ENCODE results near the gene PARD3B.

PARD3B gene

DNA sequence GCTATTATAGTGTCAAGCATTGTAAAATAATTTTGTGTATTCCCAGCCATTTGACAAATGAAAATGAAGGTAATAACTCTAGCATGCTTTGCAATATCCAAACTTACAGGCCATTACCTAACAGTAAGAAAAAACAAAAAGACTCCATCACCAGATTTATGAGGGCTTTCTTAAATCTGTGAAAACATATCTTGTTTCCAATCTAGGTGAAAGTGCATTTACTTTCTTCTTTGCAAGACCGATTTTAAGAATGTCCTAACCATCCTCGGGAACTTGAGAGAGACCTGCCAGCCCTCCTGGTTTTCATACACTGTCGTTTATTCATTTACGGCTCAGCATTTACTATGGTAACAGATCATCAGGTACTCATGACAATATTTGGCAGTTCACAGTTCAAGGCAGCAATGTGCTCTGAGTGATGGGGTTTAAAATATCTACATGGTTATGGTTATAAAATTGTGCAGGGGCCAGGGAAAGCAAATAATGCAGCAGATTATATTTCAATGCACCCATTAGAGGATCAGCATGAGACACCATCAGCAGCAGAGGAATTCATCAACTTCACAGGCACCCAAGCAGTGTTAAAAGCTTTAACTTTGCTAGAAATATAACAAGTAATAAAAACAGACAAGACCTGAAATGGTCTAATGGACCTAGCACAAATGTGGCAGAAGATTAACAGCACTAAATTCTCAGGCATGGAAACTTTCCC lies 34.4 kb upstream of the PARD3B start:
- DNase-seq (ENCODE audit: insufficient read length, low spot score): no peak
- FAIRE-seq: no peak
- TF ChIP-seq TAF1 (IDR thresholded peaks at IDR 0.05; ENCODE audit: low read depth, low read length) (no peak), PAX5 (IDR thresholded peaks at IDR 0.05; ENCODE audit: insufficient read depth, low read length, severe bottlenecking) (no peak), POLR2A (IDR thresholded peaks at IDR 0.05; ENCODE audit: low read depth, low read length) (no peak), POU2F2 (IDR thresholded peaks at IDR 0.05; ENCODE audit: low read depth, low read length) (no peak), SPI1 (IDR thresholded peaks at IDR 0.05; ENCODE audit: low read depth, low read length) (no peak), POLR2AphosphoS5 (IDR thresholded peaks at IDR 0.05; ENCODE audit: low read depth, low read length) (no peak)

DNA sequence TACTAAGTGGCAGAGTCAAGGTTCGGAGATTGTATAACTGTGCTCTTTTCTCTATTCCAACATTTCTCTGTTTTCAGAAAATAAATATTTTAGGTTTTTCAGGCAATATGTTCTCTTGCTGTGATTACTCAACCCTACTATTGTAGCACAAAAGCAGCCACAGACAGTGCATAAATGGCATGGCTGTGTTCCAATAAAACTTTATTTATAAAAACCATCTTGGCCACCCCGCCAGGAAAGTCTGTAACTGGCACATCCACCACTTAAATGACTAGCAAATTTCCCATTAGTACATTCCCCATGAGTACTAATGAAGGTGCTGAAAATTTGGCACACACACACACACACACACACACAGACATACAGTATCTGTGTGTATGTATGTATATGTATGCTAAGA lies 30.8 kb upstream of the PARD3B start:
- DNase-seq (ENCODE audit: insufficient read length, low spot score): no peak
- no peak for FAIRE-seq
- TF ChIP-seq POU2F2 (IDR thresholded peaks at IDR 0.05; ENCODE audit: low read depth, low read length) (no peak), SPI1 (IDR thresholded peaks at IDR 0.05; ENCODE audit: low read depth, low read length) (no peak), TAF1 (IDR thresholded peaks at IDR 0.05; ENCODE audit: low read depth, low read length) (no peak), POLR2AphosphoS5 (IDR thresholded peaks at IDR 0.05; ENCODE audit: low read depth, low read length) (no peak), PAX5 (IDR thresholded peaks at IDR 0.05; ENCODE audit: insufficient read depth, low read length, severe bottlenecking) (no peak), POLR2A (IDR thresholded peaks at IDR 0.05; ENCODE audit: low read depth, low read length) (no peak)

DNA sequence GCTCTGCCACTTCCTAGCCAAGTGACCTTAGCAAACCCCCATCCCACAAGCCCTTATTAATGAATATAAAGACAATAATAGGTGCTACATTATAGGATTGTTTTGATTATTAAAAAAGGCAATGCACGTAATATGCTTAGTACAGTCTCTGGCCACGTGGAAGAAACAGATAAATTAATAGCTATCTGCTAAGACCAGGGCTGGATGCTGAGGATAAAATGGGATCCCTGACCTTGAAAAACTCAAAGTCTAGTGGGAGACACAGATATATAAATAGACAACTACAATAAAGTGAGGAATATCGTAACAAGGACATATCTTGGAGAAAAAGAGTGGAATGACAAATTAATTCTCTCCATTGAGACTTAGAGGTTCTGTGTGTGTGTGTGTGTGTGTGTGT lies 29.9 kb upstream of the PARD3B start:
- DNase-seq (ENCODE audit: insufficient read length, low spot score) (no peak), FAIRE-seq (no peak)
- no peak for TF ChIP-seq SPI1 (IDR thresholded peaks at IDR 0.05; ENCODE audit: low read depth, low read length)
- no peak for TF ChIP-seq POLR2A (IDR thresholded peaks at IDR 0.05; ENCODE audit: low read depth, low read length)
- no peak for TF ChIP-seq POLR2AphosphoS5 (IDR thresholded peaks at IDR 0.05; ENCODE audit: low read depth, low read length)
- TF ChIP-seq TAF1 (IDR thresholded peaks at IDR 0.05; ENCODE audit: low read depth, low read length): no peak
- no peak for TF ChIP-seq PAX5 (IDR thresholded peaks at IDR 0.05; ENCODE audit: insufficient read depth, low read length, severe bottlenecking)
- no peak for TF ChIP-seq POU2F2 (IDR thresholded peaks at IDR 0.05; ENCODE audit: low read depth, low read length)

DNA sequence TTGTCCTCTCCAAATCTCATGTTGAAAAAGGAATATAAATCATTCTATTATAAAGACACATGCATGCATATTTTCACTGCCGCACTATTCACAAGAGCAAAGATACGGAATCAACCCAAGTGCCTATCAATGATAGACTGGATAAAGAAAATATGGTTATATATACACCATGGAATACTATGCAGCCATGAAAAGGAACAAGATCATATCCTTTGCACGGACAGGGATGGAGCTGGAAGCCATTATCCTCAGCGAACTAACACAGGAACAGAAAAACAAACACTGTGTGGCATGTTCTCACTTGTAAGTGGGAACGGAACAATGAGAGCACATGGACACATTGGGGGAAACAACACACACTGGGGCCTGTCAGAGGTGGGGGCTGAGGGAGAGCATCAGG lies 28.1 kb upstream of the PARD3B start:
- FAIRE-seq (no peak), DNase-seq (ENCODE audit: insufficient read length, low spot score) (no peak)
- no peak for TF ChIP-seq POU2F2 (IDR thresholded peaks at IDR 0.05; ENCODE audit: low read depth, low read length)
- no peak for TF ChIP-seq POLR2A (IDR thresholded peaks at IDR 0.05; ENCODE audit: low read depth, low read length)
- no peak for TF ChIP-seq POLR2AphosphoS5 (IDR thresholded peaks at IDR 0.05; ENCODE audit: low read depth, low read length)
- no peak for TF ChIP-seq PAX5 (IDR thresholded peaks at IDR 0.05; ENCODE audit: insufficient read depth, low read length, severe bottlenecking)
- no peak for TF ChIP-seq SPI1 (IDR thresholded peaks at IDR 0.05; ENCODE audit: low read depth, low read length)
- TF ChIP-seq TAF1 (IDR thresholded peaks at IDR 0.05; ENCODE audit: low read depth, low read length): no peak

DNA sequence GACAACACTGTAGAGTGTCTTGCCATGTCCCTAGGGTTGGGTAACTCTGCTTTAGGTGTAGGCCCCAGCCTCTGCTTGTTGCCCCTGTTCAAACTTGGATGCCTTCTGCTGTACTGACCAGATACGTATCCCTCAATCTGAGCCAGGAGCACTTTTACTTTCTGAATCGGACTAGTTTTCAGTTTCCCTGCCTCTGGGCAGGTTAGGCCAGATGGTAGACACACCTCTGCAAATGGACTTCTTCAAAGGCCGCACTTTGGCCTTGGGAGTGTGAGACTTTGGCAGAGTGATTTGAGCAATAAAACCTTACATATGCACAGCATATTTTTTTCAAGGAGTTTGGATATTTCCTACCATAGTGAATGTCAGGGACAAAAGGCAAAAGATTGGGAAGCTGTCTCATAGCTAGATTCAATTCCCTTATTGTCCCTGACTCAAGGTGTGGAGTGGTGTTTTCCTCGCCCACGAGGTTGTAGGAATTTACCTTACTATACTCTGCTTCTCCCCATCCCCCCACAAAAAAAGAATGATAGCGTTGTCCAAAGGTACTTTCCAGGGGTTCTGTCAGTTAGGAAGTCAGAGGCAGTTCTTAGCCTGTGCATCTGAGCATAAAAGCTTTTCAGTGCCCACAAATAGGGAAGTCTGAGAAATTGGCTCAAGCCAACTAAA lies 15.3 kb upstream of the PARD3B start:
- TF ChIP-seq POLR2A (IDR thresholded peaks at IDR 0.05; ENCODE audit: low read depth, low read length) (no peak), SPI1 (IDR thresholded peaks at IDR 0.05; ENCODE audit: low read depth, low read length) (peak; percentile 29), PAX5 (IDR thresholded peaks at IDR 0.05; ENCODE audit: insufficient read depth, low read length, severe bottlenecking) (no peak)
- FAIRE-seq: no peak

DNA sequence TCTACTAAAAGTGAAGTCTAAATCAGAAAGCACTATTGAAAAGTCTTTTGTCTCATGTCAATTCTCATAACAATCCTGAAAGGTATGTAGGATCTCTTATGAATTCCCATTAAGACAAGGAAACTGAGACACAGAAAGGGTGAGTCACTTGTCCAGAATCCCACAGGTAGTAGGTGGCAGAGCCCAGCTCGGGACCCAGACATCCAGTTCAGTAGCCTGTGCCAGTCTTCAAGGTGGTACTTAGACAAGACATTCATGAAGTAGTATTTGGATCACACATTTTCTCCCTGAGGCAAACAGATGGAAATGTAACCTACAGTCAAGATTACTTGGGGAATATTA lies 14.8 kb upstream of the PARD3B start:
- FAIRE-seq (no peak), DNase-seq (ENCODE audit: insufficient read length, low spot score) (no peak)
- TF ChIP-seq POLR2A (IDR thresholded peaks at IDR 0.05; ENCODE audit: low read depth, low read length) (no peak), POLR2AphosphoS5 (IDR thresholded peaks at IDR 0.05; ENCODE audit: low read depth, low read length) (no peak), PAX5 (IDR thresholded peaks at IDR 0.05; ENCODE audit: insufficient read depth, low read length, severe bottlenecking) (no peak), POU2F2 (IDR thresholded peaks at IDR 0.05; ENCODE audit: low read depth, low read length) (no peak), SPI1 (IDR thresholded peaks at IDR 0.05; ENCODE audit: low read depth, low read length) (no peak), TAF1 (IDR thresholded peaks at IDR 0.05; ENCODE audit: low read depth, low read length) (no peak)

More for the DNA sequence above, 15.3 kb upstream of the PARD3B start:
- no peak for DNase-seq (ENCODE audit: insufficient read length, low spot score)

DNA sequence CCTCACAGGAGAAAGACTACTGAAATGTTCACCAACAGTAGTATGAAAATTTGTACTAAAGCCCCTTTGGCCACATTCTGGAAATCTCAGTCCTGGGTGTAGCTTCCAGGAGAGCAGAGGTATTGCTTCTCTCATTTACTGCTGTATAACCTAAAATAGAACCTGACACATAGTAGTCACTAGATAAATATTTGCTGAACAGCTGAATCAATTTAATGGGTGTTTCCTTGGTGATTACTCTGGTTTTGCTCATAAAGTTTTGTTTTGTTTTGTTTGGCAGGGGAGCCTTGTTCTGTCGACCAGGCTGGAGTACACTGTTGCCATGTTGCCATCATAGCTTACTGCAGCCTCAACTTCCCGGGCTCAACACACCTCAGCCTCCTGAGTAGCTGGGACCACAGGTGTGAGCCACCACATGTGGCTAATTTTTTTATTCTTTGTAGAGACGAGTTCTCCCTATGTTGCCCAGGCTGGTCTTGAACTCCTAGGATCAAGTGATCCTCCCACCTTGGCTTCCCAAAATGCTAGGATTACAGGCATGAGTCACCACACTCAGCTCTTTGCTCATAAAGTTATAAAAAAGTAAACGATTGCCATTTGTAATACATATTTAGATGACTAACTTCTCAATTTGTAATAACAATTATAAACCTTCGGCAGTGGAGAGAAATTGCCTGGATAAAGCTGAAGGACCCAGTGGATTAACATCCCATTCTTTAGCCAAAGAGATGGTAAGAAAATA lies 11.5 kb upstream of the PARD3B start:
- FAIRE-seq (no peak), DNase-seq (ENCODE audit: insufficient read length, low spot score) (no peak)
- TF ChIP-seq POLR2AphosphoS5 (IDR thresholded peaks at IDR 0.05; ENCODE audit: low read depth, low read length) (no peak), PAX5 (IDR thresholded peaks at IDR 0.05; ENCODE audit: insufficient read depth, low read length, severe bottlenecking) (no peak), POLR2A (IDR thresholded peaks at IDR 0.05; ENCODE audit: low read depth, low read length) (no peak), POU2F2 (IDR thresholded peaks at IDR 0.05; ENCODE audit: low read depth, low read length) (no peak), TAF1 (IDR thresholded peaks at IDR 0.05; ENCODE audit: low read depth, low read length) (no peak), SPI1 (IDR thresholded peaks at IDR 0.05; ENCODE audit: low read depth, low read length) (no peak)

DNA sequence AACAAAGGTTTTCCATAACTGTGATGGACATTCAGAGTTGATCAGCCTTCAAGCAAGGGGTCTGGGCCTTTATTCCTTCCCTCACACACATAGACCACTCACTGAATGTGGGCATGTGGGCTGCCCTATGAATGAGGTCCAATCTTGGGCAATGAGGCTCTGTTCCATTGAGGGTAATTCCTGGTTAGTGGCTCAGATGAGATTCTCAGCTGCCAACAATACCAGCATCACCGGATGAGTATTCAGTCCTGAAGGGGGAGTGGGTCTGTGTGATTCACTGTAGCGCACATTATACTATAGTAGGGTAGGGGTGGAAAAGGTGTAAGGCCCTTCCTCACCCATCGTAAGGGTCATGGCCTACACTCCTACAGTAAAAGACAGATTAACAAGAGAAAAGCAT lies 9.9 kb upstream of the PARD3B start:
- no peak for TF ChIP-seq TAF1 (IDR thresholded peaks at IDR 0.05; ENCODE audit: low read depth, low read length)
- TF ChIP-seq PAX5 (IDR thresholded peaks at IDR 0.05; ENCODE audit: insufficient read depth, low read length, severe bottlenecking): no peak
- TF ChIP-seq POLR2AphosphoS5 (IDR thresholded peaks at IDR 0.05; ENCODE audit: low read depth, low read length): no peak
- no peak for TF ChIP-seq POU2F2 (IDR thresholded peaks at IDR 0.05; ENCODE audit: low read depth, low read length)
- no peak for TF ChIP-seq SPI1 (IDR thresholded peaks at IDR 0.05; ENCODE audit: low read depth, low read length)
- TF ChIP-seq POLR2A (IDR thresholded peaks at IDR 0.05; ENCODE audit: low read depth, low read length): no peak
- no peak for DNase-seq (ENCODE audit: insufficient read length, low spot score)
- FAIRE-seq: no peak

DNA sequence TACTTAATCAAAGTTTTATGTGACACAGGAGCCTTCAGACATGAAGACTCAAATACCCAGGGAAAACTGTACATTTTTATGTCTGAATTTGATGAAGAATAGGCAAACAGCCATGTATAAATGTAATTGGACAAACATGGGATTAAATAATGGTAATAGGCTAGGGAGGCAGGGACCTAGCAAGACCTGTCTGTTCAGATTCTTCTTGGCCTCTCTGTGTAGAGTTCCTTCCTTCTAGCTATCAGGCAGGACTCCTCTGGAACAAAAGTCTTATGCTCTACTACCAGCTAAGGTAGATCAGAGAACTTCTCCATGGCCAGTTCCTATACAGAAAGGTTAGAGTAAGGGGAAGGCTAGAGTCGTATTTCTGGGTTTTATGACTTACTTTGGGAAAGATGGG lies 9.5 kb upstream of the PARD3B start:
- no peak for TF ChIP-seq PAX5 (IDR thresholded peaks at IDR 0.05; ENCODE audit: insufficient read depth, low read length, severe bottlenecking)
- FAIRE-seq: no peak
- no peak for DNase-seq (ENCODE audit: insufficient read length, low spot score)

Data from GM12891 (cell line).